HCT116 (cell line): ENCODE data around the gene BAHD1. TPM values are rescaled to one million over a fixed set of nuclear protein-coding genes. Genes with fewer than 3 reads are reported as not detected.

Experiments
- ATAC-seq: fragments of 200-7000 bp; cut with Tn5 transposase; 2 replicates; pipeline ENCODE4 v1.9.1; 2020; ENCODE audit warnings: mild to moderate bottlenecking, moderate library complexity
- BruUV-seq: library from RNA; stranded (reverse); fragments of 400-500 nt; replicated peaks from 2 replicates; lab custom pipeline; 2021; lab: Mats Ljungman, UMichigan
- CTCF ChIA-PET: fragments of 300-600 bp; sonication (Branson Sonifier 250); formaldehyde crosslinking; loops from one replicate; lab custom pipeline; 2021; ENCODE audit warnings: antibody characterized with exemption; lab: Charles Lee
- POLR2A ChIA-PET: fragments of 300-600, 350-600 bp; sonication (Branson Sonifier 250); formaldehyde crosslinking; loops from one replicate; lab custom pipeline; 2021; ENCODE audit warnings: antibody characterized with exemption; lab: Charles Lee
- RAD21 ChIA-PET, 2 experiments: fragments of 300-600 bp; sonication (Branson Sonifier 250); formaldehyde crosslinking; loops; one replicate each; lab custom pipeline; 2023; ENCODE audit warnings: low total read pairs in 2 of 2; ENCODE audit not compliant: uncharacterized antibody in 2 of 2, unreplicated experiment in 2 of 2, low non-redundant PET in 1 of 2; lab: Charles Lee
- DNase-seq: peaks from one replicate; pipeline ENCODE4 v3.0.0-alpha.2; 2010; ENCODE audit warnings: low read depth, low spot score
- H2AFZ ChIP-seq: fragments of 200-600 bp; shearing (Covaris generic), sonication (generic); 2 replicates; pipeline ENCODE4 v1.6.1; 2017; ENCODE audit warnings: low read depth, mixed run types, mixed read lengths, antibody characterized with exemption, low read length; ENCODE audit not compliant: poor library complexity, severe bottlenecking
- H3K27ac ChIP-seq: 2 replicates; pipeline ENCODE4 v1.5.1; 2012; ENCODE audit warnings: low read depth, low read length
- H3K27me3 ChIP-seq: fragments of 200-600 bp; sonication (generic); 2 replicates; pipeline ENCODE4 v1.6.1; 2016; ENCODE audit warnings: mixed run types, low read length, mixed read lengths; ENCODE audit not compliant: insufficient read depth
- H3K36me3 ChIP-seq, 2 experiments: fragments of 200-500 bp in 1 of 2; fragments of 200-600 bp in 1 of 2; sonication (Bioruptor generic) in 1 of 2; sonication (generic) in 1 of 2; 2 replicates each; pipeline versions ENCODE4 v1.5.1 to v1.6.1; 2014 to 2016; ENCODE audit warnings: low read length in 2 of 2, inconsistent platforms in 1 of 2, mixed read lengths in 1 of 2, mixed run types in 1 of 2; ENCODE audit not compliant: insufficient read depth in 2 of 2, control insufficient read depth in 1 of 2
- H3K4me1 ChIP-seq, 2 experiments: fragments of 200-600 bp in 1 of 2; sonication (generic) in 1 of 2; 2 replicates each; pipeline versions ENCODE4 v1.5.1 to v1.6.1; 2012 to 2017; ENCODE audit warnings: low read length in 2 of 2, inconsistent platforms in 1 of 2, mild to moderate bottlenecking in 1 of 2, mixed read lengths in 1 of 2, mixed run types in 1 of 2, moderate library complexity in 1 of 2; ENCODE audit not compliant: insufficient read depth in 2 of 2, control insufficient read depth in 1 of 2
- H3K4me2 ChIP-seq: fragments of 200-600 bp; sonication (generic); 2 replicates; pipeline ENCODE4 v1.6.1; 2017; ENCODE audit warnings: mixed run types, low read length, mixed read lengths
- H3K4me3 ChIP-seq, 2 experiments: fragments of 200-600 bp in 1 of 2; sonication (generic) in 1 of 2; replicated peaks in 1 of 2; 2 replicates each; pipeline ENCODE4 v1.5.1; 2011 to 2016; ENCODE audit warnings: low read length in 2 of 2, control low read depth in 1 of 2, low read depth in 1 of 2, mild to moderate bottlenecking in 1 of 2, mixed read lengths in 1 of 2, mixed run types in 1 of 2
- H3K79me2 ChIP-seq: fragments of 200-600 bp; sonication (generic); 2 replicates; pipeline ENCODE4 v1.6.1; 2017; ENCODE audit warnings: mild to moderate bottlenecking, mixed run types, low read length, moderate library complexity, mixed read lengths; ENCODE audit not compliant: insufficient read depth
- H3K9ac ChIP-seq: fragments of 200-600 bp; sonication (generic); 2 replicates; pipeline ENCODE4 v1.6.1; 2016; ENCODE audit warnings: low read length, mixed read lengths
- H3K9me2 ChIP-seq: fragments of 200-600 bp; sonication (generic), shearing (Covaris generic); 2 replicates; pipeline ENCODE4 v1.6.1; 2017; ENCODE audit warnings: mixed run types, mild to moderate bottlenecking, moderate library complexity; ENCODE audit not compliant: insufficient read depth
- H3K9me3 ChIP-seq, 2 experiments: fragments of 200-500 bp in 1 of 2; fragments of 200-600 bp in 1 of 2; sonication (Bioruptor generic) in 1 of 2; sonication (generic) in 1 of 2; 2 replicates each; pipeline ENCODE4 v1.6.1; 2014 to 2017; ENCODE audit warnings: low read length in 2 of 2, mixed read lengths in 2 of 2, inconsistent platforms in 1 of 2, low read depth in 1 of 2, mild to moderate bottlenecking in 1 of 2, mixed run types in 1 of 2, moderate library complexity in 1 of 2; ENCODE audit not compliant: control insufficient read depth in 1 of 2, insufficient read depth in 1 of 2
- H4K20me1 ChIP-seq: fragments of 200-600 bp; sonication (generic), shearing (Covaris generic); 2 replicates; pipeline ENCODE4 v1.6.1; 2017; ENCODE audit warnings: mixed run types, mild to moderate bottlenecking, moderate library complexity; ENCODE audit not compliant: insufficient read depth
- EGR1 ChIP-seq: IDR thresholded peaks from 2 replicates; pipeline ENCODE4 v1.6.1; 2012; ENCODE audit warnings: low read depth
- EZH2 ChIP-seq: fragments of 200-600 bp; sonication (generic); IDR thresholded peaks from 2 replicates; pipeline ENCODE4 v1.6.1; 2017; ENCODE audit warnings: antibody characterized with exemption, mixed run types
- EZH2phosphoT487 ChIP-seq: fragments of 200-600 bp; IDR thresholded peaks from 2 replicates; pipeline ENCODE4 v1.6.1; 2018; ENCODE audit warnings: antibody characterized with exemption, borderline replicate concordance
- POLR2AphosphoS5 ChIP-seq: IDR thresholded peaks from 2 replicates; pipeline ENCODE4 v1.6.1; 2011; ENCODE audit warnings: mild to moderate bottlenecking, low read depth, low read length, moderate library complexity
- intact Hi-C: fragments of 100-400 bp; cut with micrococcal nuclease; formaldehyde crosslinking; loops from 2 replicates; pipeline ENCODE4 v1.10.0; 2022
- total RNA-seq: library from RNA; stranded (reverse); gene quantifications from one replicate; pipeline ENCODE4 v1.2.1, GENCODE V29; 2021; ENCODE audit not compliant: unreplicated experiment
- TF ChIP-seq, protein P1 (sequence below): IDR thresholded peaks from 2 replicates; pipeline ENCODE4 v1.6.1; 2012
- TF ChIP-seq, protein P2 (sequence below): IDR thresholded peaks from 2 replicates; pipeline ENCODE4 v1.6.1; 2012; ENCODE audit warnings: low read depth

The BAHD1 gene
- total RNA-seq, 1 experiment from 2014 or later: 25.0 TPM

DNA sequence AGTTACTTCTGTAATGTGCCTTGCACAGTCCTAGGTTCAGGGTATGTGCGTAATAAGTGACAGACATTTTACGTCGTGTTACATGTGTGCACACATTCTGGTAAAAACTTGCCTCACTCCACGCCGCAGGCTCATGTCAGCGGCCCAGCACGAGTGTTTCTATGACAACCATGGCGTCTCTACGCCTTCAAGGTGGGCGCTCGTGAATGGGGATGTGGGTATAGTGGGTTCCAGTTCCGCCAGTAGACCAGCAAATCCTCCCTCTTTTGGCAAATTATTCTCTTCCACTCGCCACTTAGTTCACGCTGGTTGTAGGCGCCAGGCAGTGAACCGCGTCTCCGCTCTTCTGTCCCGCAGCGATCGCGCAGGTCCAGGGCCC, 70.3 kb downstream of the BAHD1 start:
- DNase-seq (no peak), ATAC-seq (no peak)
- Histone ChIP-seq H3K36me3 (no peaks in the 10 kb centered on the region), H3K4me3 (peak overlapping the region in 1 of 2 experiments; percentile 56; a peak in 1 of 4 replicates), H4K20me1 (no peaks in the 10 kb centered on the region), H3K4me1 (peaks cover 12 to 30% of the 10 kb centered on the region in 2 experiments), H3K4me2 (peak overlapping the region; percentile 88), H3K9me2 (no peaks in the 10 kb centered on the region), H3K9ac (0 out of 2 replicates have a peak overlapping the region, but pooled peaks have one; percentile 53), H2AFZ (peak overlapping the region; percentile 67), H3K79me2 (no peaks in the 10 kb centered on the region), H3K27me3 (no peaks in the 10 kb centered on the region), H3K9me3 (no peaks in the 10 kb centered on the region), H3K27ac (peak overlapping the region; percentile 19; the same call in 1 of the 2 replicates)
- CTCF ChIA-PET: no interaction called here
- POLR2A ChIA-PET: no interaction called here
- BruUV-seq: no TSS peak
- RAD21 ChIA-PET: no interaction called here
- intact Hi-C loops: no loop called here
- TF ChIP-seq, protein P1, sequence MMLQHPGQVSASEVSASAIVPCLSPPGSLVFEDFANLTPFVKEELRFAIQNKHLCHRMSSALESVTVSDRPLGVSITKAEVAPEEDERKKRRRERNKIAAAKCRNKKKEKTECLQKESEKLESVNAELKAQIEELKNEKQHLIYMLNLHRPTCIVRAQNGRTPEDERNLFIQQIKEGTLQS: no peak
- TF ChIP-seq EZH2phosphoT487 (no peak), EZH2 (no peak), POLR2AphosphoS5 (no peak), EGR1 (no peak)
- TF ChIP-seq, protein P2, sequence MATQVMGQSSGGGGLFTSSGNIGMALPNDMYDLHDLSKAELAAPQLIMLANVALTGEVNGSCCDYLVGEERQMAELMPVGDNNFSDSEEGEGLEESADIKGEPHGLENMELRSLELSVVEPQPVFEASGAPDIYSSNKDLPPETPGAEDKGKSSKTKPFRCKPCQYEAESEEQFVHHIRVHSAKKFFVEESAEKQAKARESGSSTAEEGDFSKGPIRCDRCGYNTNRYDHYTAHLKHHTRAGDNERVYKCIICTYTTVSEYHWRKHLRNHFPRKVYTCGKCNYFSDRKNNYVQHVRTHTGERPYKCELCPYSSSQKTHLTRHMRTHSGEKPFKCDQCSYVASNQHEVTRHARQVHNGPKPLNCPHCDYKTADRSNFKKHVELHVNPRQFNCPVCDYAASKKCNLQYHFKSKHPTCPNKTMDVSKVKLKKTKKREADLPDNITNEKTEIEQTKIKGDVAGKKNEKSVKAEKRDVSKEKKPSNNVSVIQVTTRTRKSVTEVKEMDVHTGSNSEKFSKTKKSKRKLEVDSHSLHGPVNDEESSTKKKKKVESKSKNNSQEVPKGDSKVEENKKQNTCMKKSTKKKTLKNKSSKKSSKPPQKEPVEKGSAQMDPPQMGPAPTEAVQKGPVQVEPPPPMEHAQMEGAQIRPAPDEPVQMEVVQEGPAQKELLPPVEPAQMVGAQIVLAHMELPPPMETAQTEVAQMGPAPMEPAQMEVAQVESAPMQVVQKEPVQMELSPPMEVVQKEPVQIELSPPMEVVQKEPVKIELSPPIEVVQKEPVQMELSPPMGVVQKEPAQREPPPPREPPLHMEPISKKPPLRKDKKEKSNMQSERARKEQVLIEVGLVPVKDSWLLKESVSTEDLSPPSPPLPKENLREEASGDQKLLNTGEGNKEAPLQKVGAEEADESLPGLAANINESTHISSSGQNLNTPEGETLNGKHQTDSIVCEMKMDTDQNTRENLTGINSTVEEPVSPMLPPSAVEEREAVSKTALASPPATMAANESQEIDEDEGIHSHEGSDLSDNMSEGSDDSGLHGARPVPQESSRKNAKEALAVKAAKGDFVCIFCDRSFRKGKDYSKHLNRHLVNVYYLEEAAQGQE: no peak
